Nephron progenitor cell (in vitro differentiated cells): ENCODE data around the gene CPNE2.
"Not testable (repeated sequence)": the region's sequence is repeated elsewhere in the genome, so short reads cannot be mapped to it uniquely, and the experiment has no call there.

Source experiments
- DNase-seq: peaks from one replicate; pipeline ENCODE4 v3.0.0; 2021
- H3K27ac Mint-ChIP-seq: 2 replicates; pipeline ENCODE4 v1.8.0; 2021; ENCODE audit warnings: mild to moderate bottlenecking, moderate library complexity, mixed read lengths
- H3K27me3 Mint-ChIP-seq: 2 replicates; pipeline ENCODE4 v1.8.0; 2021; ENCODE audit warnings: mild to moderate bottlenecking, low read depth, mixed read lengths; ENCODE audit not compliant: poor library complexity
- H3K36me3 Mint-ChIP-seq: 2 replicates; pipeline ENCODE4 v1.8.0; 2021; ENCODE audit warnings: low read depth, mixed read lengths
- H3K4me1 Mint-ChIP-seq: 2 replicates; pipeline ENCODE4 v1.8.0; 2021; ENCODE audit warnings: mixed read lengths
- H3K4me3 Mint-ChIP-seq: 2 replicates; pipeline ENCODE4 v1.8.0; 2021; ENCODE audit warnings: mild to moderate bottlenecking, moderate library complexity, mixed read lengths
- H3K9me3 Mint-ChIP-seq: 2 replicates; pipeline ENCODE4 v1.8.0; 2021; ENCODE audit warnings: mild to moderate bottlenecking, moderate library complexity, mixed read lengths
- CTCF ChIP-seq: fragments of 200-600 bp; sonication (generic); IDR thresholded peaks from 2 replicates; pipeline ENCODE4 v1.5.0; 2021; ENCODE audit warnings: antibody characterized with exemption

CPNE2 gene

GRCh38 chr16:57058291-57058861 lies 34.0 kb upstream of the CPNE2 start:
- no peak for DNase-seq
- no peak for TF ChIP-seq CTCF
- no peaks in the 10 kb centered on the region for H3K9me3 Mint-ChIP-seq
- H3K36me3 Mint-ChIP-seq: no peaks in the 10 kb centered on the region
- H3K27ac Mint-ChIP-seq: no peak overlapping the region
- no peak overlapping the region for H3K4me3 Mint-ChIP-seq
- H3K4me1 Mint-ChIP-seq: peaks cover 6% of the 10 kb centered on the region
- peaks cover 29% of the 10 kb centered on the region for H3K27me3 Mint-ChIP-seq

- no peaks in the 10 kb centered on the region for H3K36me3 Mint-ChIP-seq
- H3K27me3 Mint-ChIP-seq: peaks cover 20% of the 10 kb centered on the region
- no peak for DNase-seq
- no peak for TF ChIP-seq CTCF
- H3K27ac Mint-ChIP-seq: no peak overlapping the region
- no peak overlapping the region for H3K4me3 Mint-ChIP-seq
- H3K9me3 Mint-ChIP-seq: no peaks in the 10 kb centered on the region
- peaks cover 6% of the 10 kb centered on the region for H3K4me1 Mint-ChIP-seq
Observed at GRCh38 chr16:57060323-57061083, 31.9 kb upstream of the CPNE2 start.

- H3K9me3 Mint-ChIP-seq: no peaks in the 10 kb centered on the region
- peaks cover 14% of the 10 kb centered on the region for H3K27me3 Mint-ChIP-seq
- DNase-seq: no peak
- no peak overlapping the region for H3K4me3 Mint-ChIP-seq
- H3K4me1 Mint-ChIP-seq: peaks cover 6% of the 10 kb centered on the region
- no peak overlapping the region for H3K27ac Mint-ChIP-seq
- TF ChIP-seq CTCF: no peak
- H3K36me3 Mint-ChIP-seq: no peaks in the 10 kb centered on the region
Observed at GRCh38 chr16:57061084-57061905, 31.1 kb upstream of the CPNE2 start.

GRCh38 chr16:57062329-57062728 lies 30.1 kb upstream of the CPNE2 start:
- no peak for DNase-seq
- Mint-ChIP-seq H3K36me3 (no peaks in the 10 kb centered on the region), H3K4me3 (no peak overlapping the region), H3K27me3 (peaks cover 14% of the 10 kb centered on the region), H3K27ac (peak overlapping the region; percentile 19), H3K4me1 (peaks cover 6% of the 10 kb centered on the region), H3K9me3 (no peaks in the 10 kb centered on the region)
- TF ChIP-seq CTCF: no peak

- not testable (repeated sequence) for H3K27ac Mint-ChIP-seq, H3K4me3 Mint-ChIP-seq, H3K36me3 Mint-ChIP-seq, H3K4me1 Mint-ChIP-seq, H3K27me3 Mint-ChIP-seq, DNase-seq, H3K9me3 Mint-ChIP-seq
Observed at GRCh38 chr16:57063189-57063588, 29.2 kb upstream of the CPNE2 start.

GRCh38 chr16:57064995-57065394 lies 27.4 kb upstream of the CPNE2 start:
- no peak overlapping the region for H3K4me3 Mint-ChIP-seq
- H3K36me3 Mint-ChIP-seq: no peaks in the 10 kb centered on the region
- H3K9me3 Mint-ChIP-seq: no peaks in the 10 kb centered on the region
- peaks cover 12% of the 10 kb centered on the region for H3K27me3 Mint-ChIP-seq
- no peak for TF ChIP-seq CTCF
- peaks cover 12% of the 10 kb centered on the region for H3K4me1 Mint-ChIP-seq
- no peak for DNase-seq
- no peak overlapping the region for H3K27ac Mint-ChIP-seq
